Fibroblast of pulmonary artery (primary cell): ENCODE results near the gene ITPR3.

ENCODE experiments used
- DNase-seq: peaks from one replicate; pipeline ENCODE4 v3.0.0-alpha.2; 2010; ENCODE audit warnings: low read depth
- H3K4me3 ChIP-seq: replicated peaks from 2 replicates; pipeline ENCODE4 v1.5.1; 2011; ENCODE audit warnings: low read depth, mild to moderate bottlenecking, control low read depth, low read length, moderate library complexity
- CTCF ChIP-seq: IDR thresholded peaks from 2 replicates; pipeline ENCODE4 v1.5.1; 2011; ENCODE audit warnings: mild to moderate bottlenecking, control low read depth, low read length, inconsistent platforms; ENCODE audit errors: missing control alignments

The ITPR3 gene

GRCh38 chr6:33662318-33662717 lies 41.2 kb downstream of the ITPR3 start:
- no peak for TF ChIP-seq CTCF
- no peak overlapping the region for H3K4me3 ChIP-seq
- no peak for DNase-seq

- no peak for TF ChIP-seq CTCF
- no peak for DNase-seq
- no peak overlapping the region for H3K4me3 ChIP-seq
These were observed 41.9 kb downstream of the ITPR3 start for GRCh38 chr6:33663028-33663427.

GRCh38 chr6:33663727-33664449 lies 42.8 kb downstream of the ITPR3 start:
- no peak for TF ChIP-seq CTCF
- no peak for DNase-seq
- no peak overlapping the region for H3K4me3 ChIP-seq

- no peak overlapping the region for H3K4me3 ChIP-seq
- TF ChIP-seq CTCF, result no peak
- DNase-seq, result no peak
These were observed 43.5 kb downstream of the ITPR3 start for GRCh38 chr6:33664506-33665057.

GRCh38 chr6:33665957-33666356 lies 44.8 kb downstream of the ITPR3 start:
- H3K4me3 ChIP-seq, result no peak overlapping the region
- DNase-seq, result no peak
- no peak for TF ChIP-seq CTCF

- no peak for TF ChIP-seq CTCF
- H3K4me3 ChIP-seq, result no peak overlapping the region
- no peak for DNase-seq
These were observed 46.0 kb downstream of the ITPR3 start for GRCh38 chr6:33667072-33667471.

- TF ChIP-seq CTCF, result no peak
- DNase-seq, result no peak
- no peak overlapping the region for H3K4me3 ChIP-seq
These were observed 46.7 kb downstream of the ITPR3 start for GRCh38 chr6:33667776-33668175.
